GM21360 (cell line): ENCODE results near the gene MAD1L1.
"Not testable (repeated sequence)": the region's sequence is repeated elsewhere in the genome, so short reads cannot be mapped to it uniquely, and the experiment has no call there.

Experiments
- ATAC-seq: cut with Tn5 transposase; IDR thresholded peaks from one replicate; pipeline ENCODE4 v1.9.1; 2021; ENCODE audit warnings: mild to moderate bottlenecking, moderate library complexity; ENCODE audit not compliant: unreplicated experiment

MAD1L1 gene

DNA sequence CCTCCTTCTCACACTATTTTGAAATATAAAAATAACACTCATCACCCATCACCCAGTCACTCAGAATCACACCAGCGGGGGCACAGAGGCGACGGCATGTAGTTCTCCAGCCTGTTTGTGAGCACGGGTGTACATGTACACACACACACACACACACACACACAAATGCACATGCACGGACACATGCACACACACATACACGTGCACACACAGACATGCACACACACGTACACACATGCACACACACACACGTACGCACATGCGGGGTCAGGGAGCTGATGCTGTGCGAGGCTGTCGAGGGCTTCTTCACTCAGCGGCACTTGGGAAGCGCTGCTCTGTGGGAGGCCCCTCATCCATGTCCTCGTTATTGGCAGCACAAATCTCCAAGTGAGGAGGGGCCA lies 383.8 kb downstream of the MAD1L1 start:
- ATAC-seq, result no peak

DNA sequence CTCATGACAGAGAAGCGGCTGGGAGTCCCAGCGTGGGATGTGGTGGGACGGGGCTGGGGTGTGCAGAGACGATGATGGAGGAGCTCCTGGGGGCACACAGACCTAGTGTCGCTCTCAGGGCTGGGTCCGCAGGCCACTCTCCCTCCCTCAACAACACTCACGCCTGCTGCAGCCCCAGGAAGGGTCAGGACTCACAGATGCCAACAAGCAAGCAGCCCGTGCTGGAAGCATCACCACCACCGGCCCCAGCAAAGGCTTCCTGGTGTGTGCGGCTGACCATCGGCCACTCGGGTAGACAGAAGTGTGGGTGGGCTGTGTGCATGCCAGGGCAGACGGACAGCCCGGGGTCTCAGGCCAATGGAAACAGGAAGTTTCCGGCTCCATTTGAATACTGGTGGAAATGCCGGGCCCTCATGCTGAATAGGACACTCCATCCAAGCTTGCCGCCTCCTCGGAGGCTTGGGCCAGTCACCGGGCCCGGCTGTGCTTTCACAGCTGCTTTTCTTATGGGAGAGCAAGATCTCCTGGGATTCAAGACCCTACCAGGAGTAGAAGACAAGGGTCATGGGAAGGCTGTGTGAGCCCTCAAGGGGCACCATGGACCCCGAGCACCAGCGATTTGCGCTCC lies 384.6 kb downstream of the MAD1L1 start:
- no peak for ATAC-seq

DNA sequence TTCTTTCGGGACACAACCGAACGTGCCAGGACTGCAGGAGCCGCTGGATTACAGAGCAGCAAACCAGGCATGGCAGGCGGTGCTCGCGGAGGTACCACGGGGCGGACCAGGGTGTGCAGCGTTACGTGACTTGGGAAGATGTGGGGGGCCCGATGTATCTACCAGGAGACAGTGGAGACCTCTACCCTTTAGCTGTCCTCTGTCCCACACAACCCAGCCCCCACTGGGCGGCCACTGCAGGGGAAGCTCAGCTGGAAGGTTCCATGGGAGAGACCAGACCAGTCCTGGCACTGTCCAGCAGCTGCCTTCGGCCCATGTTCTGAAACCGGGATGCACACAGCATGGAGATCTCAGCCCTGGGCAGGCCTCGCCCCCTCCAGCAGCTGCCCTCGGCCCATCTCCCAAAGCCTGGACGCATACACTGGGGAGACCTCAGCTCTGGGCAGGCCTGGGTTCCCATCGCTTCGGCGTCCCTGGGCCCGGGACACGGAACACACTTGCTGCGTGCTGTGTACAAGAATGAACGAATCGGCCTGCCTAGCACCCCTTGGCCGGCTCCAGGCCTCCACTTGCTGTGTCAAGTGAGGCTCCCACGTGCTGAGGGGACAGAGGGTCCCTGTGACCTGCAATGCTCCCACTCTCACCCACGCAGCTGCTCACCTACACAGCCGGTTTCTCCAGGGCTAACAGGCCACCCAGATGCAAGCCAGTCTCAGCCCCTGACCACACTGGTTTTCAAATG lies 385.3 kb downstream of the MAD1L1 start:
- ATAC-seq, result no peak

DNA sequence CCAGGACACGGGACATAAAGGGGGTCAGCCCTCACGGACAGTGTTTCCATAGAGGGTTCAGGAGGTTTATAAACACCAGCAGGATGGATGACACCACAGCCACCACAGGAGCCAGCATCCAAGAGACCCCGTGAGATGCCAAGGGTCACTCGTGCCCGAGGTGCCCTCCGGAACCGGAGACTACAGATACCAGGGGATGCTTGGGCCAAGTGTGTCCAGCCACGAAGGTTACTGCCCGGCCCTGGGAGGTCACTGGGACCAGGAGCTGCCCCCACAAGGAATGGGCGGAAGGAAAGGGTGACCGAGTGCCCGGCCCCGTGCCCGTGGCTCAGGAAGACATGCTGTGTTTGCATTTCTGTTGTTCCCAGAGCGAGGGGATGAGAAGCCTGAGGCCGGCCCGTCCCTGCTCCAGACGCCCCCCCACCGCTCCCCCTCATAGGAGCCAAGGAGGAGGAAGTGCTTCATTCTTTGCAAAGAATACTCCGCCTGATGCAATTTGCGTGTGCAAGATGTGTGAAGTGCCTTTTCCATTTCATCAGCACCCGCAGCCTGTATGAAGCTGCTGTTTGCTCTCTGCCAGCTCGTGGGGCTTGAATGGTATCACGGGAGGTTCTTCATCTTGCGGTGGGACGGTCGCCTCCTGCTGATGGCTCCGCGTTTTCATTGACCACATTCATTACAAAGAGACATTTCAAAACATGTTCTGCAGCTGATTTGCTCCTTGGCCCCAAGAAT lies 386.2 kb downstream of the MAD1L1 start:
- no peak for ATAC-seq

DNA sequence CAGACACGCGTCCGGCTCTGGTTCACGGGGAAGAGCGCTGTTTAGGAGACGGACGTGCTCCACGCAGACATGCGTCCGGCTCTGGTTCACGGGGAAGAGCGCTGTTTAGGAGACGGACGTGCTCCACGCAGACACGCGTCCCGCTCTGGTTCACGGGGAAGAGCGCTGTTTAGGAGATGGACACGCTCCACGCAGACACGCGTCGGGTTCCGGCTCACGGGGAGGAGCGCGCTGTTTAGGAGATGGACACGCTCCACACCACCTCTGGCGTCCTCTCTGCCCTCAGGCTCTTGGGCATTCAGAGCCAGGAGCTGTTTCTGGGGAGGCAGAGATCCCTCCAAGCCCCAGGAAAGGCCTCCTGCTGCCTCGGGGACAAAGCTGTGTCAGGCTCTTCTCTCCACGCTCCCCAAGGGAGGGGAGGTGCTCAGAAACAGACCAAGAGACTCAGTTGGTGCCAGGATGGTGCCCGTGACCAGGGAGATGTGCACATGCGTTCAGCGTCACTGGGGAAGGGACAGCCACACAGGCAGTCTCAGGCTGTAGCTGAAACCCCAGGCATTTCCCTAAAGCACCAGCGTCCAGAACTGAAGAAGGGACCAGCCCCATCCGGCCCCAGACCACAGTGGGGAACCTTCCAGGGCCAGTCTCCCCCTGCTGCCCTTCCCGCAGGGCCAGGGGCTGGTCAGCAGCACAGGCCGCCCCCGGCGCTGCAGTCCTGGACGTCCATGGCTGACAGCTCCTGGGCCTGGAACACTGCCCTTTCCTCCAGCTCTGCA lies 387.0 kb downstream of the MAD1L1 start:
- ATAC-seq, result no peak

DNA sequence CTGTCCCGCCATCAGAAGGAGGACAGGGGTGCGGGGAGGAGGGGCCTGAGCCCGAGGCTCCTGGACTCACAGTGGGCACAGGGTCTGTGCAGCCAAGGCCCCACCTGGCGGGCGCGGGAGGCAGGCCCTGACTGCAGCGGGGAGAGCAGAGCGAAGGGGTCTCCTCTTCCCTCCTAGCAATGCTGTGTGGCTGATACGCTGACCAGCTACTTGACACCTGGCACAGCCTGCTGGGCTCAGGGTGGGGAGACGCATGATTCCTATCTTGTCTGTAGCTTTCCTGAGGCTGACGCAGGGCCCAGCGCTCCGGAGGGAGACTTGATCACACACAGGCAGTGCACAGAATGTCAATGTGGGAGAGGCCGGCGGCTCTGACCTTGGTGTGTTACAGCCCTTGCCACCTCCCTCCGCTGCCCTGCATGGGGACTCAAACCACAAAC lies 387.8 kb downstream of the MAD1L1 start:
- no peak for ATAC-seq

DNA sequence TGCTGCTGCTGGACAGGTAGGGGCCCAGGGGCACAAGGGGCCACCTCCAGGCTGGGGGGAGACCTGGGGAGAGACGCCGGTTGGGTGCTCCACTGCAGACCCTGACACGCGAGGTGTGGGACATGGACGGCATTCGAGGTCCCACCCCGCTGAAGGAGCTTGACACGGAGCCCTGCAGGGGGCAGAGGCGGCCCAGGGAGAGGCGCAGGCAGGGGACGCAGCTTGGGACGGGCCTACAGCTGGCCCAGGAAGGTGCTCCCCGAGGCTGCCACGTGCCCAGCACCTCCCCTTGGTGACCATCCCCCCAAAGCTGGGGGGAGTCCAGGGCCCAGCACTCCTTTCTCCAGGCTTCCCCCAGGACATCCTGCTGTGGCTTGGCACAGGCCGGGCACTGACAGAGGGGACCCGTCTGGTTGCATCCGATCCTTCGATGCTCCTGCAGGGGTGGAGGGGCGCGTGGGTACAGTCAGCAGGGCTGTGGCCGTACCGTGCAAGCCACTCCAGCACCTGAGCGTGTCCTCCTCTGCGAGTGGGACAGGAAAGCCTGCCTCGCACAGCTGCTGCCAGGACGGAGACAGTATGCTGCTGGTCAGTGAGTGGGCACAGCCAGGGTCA lies 388.3 kb downstream of the MAD1L1 start:
- ATAC-seq, result no peak

DNA sequence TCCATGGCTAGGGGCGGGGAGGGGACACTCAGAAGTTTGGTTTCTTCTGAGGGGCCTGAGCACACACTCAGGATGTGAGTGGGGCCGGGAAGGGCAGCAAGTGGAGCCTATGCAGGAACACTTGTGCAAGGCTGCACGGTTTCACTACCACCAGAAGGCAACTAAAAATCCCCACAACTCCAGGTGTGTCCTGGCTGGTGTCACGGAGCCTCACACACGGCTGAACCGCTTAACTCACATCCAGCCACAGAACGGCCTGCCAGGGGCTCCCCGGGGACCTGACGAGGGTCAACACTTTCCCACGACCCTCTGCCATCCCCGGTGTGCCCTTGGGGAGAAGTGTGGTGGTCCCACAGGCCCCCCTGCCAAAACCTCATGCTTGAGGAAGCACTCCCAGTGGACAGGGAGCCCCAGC lies 388.8 kb downstream of the MAD1L1 start:
- no peak for ATAC-seq

DNA sequence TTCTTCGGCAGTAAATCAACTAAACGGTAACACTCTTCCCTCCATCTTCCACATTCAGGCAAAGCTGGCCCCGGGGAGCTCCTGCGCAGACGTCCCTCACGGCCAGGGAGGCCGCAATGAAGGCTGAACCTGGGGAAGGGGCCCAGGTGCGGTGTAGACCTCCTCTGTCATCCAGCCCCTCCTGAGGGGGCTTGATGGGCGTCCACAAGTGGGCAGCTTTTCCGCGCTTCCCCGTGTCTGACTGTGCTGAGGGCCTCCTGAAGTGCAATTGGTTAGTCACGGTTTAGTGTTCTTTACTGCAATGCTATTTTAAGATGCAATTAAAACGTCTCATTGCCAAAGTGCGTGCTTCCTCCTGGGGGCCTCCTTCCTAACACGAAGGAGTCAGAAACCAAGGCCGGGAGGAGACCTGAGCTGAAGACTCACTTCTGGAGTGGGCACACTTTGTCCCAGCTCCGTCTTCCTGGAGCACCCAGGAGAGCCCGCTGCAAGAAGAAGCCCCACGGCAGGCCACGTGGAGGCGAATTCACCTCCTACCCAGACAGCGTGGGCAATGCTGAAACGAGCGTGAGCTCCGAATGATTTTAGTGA lies 389.4 kb downstream of the MAD1L1 start:
- no peak for ATAC-seq

DNA sequence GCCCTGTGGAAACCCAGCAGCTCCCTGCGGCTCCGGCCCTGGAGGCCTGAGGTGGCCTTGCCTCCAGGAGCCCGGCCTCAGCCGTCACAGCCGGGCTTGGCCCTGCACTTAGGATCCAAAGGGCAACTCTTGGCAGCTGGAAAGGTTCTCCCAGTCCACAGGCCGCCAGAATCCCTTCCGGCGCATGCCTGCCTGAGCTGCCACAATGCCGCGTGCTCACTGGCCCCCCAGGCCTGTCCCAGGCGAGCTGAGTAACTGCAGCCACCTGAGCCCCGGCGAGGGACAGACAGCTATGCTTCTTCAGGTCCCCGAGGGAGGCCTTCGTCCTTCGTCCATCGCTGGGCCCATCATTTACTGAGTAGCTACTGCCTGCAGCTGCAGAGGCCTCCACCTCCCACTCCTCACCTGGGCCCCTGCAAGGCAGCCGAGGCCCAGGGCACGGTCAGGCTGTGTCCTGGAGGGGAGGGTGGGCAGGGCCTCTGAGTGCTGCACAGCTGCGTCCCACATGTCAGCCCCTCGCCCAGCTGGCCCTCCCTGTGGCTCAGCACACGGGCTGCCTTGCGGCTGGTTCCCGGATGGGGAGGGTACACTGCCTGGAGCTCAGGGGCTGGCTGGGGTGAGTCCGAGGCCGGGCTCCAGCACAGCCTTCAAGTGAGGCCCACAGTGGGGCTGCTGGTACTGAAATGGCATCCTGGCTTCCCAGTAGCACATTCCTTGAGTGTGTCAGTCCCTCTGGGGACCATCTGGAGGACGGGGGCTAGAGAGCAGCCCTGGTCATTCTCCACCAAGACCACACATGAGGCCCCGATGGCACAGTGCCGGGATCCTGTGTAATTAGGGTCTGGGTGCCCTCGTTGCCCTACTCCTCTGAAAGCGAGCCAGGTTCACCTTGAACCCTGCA lies 390.2 kb downstream of the MAD1L1 start:
- ATAC-seq, result no peak

DNA sequence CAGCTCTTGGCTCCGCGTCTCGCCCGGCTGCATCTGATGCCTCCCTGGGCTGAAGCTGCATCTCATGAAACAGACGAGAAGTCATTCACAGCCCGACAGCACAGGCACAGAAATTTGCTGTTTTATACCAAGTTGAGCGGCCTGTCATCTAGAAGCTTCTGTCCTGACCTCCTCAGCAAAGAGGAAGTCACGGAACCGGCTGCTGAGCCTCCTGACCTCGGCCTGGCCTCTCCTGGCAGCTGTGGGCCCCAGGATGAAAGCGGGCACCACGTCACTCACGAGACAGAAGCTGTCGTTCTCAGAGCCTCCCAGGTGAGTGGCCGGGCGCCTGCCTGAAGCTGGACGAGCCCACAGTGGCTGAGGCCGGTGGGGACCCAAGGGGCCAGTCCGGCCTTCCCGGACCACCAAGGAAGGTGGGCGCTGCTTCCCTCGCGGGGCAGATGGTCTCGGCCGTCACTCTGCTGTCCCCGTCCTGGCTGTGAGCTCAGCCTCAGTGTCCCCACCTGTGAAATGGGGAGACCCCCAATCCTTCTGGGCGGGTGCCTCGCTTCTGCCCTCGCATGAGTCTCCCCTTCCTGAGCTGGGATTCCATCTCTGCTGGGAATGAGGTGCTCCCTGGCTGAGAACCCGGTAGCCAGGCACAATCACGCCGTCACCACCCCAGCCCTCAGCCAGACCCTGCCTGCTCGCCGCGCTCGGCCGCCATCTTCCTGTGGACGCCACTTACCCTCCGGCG lies 391.3 kb downstream of the MAD1L1 start:
- not testable (repeated sequence) for ATAC-seq

DNA sequence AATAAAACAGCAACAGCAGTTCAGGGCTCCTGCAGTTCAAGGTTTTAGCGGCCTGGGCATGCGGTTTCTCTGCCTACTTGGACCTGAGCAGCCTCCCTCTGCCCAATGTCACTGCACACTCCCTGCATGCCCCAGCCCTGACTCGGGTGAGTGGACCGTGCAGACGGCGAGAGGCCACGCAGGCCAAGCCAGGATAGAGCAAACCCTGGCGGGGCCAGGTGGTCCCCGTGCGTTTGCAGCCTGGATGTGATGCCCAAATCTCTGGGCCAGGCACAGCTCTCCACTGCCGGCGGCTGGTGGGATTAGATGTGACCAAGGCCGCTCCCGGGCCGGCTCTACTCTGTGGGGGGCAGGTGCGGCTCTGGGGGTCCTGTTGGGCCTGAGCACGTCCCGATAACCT lies 392.0 kb downstream of the MAD1L1 start:
- ATAC-seq, result not testable (repeated sequence)

DNA sequence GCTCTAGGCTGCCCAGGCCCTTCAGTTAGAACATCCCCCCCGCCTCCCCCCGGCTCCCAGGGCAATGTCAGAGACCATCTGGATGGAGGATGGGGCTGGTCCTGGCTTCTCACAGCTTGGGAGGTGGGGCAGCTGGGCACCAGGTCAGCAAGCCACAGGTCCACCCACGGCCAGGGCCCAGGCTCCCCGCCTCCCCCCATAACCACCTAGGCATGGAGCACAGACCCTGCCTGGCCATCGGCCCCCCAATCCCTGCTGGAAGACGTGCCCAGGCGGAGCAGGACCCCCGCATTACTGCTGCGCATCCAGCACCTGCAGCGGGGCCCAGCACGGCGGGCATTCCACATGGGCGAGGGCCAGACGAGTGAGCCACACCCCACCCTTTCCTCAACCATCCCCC lies 393.0 kb downstream of the MAD1L1 start:
- ATAC-seq, result no peak

DNA sequence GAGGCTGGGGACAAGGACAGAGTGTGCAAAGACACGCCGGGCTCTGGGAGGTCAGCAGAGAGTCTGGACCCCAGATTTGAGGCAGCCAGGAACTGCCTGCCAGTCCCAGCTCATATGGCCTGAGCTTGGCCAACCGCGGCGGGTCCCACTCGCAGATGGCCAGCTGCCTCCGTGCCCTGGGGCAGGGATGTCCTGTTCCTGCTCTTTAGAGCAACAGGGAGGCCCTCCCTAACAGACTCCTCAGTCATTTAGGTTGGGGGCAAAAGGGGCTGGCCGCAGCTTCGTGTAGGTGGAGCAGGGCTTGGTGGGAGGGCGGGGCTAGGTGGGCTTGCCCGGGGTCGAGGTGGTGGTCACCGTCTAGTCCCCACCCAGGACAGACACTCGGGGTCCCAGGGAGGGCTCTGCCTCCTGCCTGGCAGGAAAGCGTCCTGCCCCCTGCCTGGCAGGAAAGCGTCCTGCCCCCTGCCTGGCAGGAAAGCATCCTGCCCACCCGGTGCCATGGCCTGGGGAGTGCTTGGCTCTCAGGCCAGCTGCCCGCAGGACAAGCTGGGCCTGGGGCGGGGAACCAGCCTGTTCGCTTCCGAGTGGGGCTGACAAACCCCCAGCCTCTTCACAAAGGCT lies 393.7 kb downstream of the MAD1L1 start:
- not testable (repeated sequence) for ATAC-seq

DNA sequence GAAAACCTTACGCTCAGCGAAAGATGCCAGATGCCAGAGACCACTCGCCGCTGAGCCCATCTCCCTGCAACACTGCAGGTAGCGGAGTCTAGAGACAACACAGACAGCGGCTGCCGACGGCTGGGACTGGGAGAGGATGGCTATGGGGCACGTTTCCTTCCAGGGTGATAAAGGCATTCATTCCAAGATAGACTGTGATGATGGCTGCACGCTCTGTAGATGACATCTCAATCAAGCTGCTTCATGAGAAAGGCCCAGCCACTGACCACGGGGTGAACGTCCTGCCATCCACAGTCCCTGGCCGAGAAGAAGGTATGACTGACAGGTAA lies 394.2 kb downstream of the MAD1L1 start:
- ATAC-seq, result not testable (repeated sequence)

DNA sequence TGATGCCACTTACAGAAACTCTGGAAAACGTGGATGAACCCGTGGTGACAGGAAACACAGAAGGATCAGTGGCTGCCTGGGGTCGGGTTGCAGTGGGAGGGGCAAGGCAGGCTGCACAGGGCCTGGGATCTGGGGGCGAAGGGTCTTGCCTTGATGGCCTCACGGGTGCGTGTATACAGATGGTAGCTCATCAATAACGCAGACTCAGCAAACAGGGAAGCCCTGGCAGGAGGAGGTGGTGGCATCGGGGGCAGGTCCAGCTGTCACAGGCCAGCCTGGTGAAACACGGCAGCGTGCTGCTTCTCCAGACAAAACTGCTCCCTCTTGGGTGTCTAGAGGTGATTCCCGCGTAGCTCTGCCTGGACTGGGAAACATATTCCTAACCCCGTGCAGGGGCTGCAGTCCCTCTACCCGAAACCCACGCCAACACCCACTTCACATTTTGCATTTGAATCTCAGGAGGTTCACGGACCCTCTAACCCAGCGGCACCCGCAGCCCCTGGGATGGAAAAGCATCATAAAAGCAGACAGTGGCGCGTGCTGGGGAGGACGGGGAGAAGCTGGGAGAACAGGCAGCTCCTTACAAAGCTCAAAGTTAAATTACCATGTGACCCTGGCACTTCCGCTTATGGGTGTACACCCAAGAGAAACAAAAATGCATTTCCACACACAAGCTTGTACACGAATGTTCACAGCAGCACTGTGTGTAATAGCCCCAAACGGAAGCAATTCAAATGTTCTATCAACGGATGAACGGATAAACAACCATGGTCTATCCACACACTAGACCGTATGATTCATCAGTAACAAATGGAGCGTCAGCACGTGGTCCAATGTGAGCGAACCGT lies 394.8 kb downstream of the MAD1L1 start:
- not testable (repeated sequence) for ATAC-seq

DNA sequence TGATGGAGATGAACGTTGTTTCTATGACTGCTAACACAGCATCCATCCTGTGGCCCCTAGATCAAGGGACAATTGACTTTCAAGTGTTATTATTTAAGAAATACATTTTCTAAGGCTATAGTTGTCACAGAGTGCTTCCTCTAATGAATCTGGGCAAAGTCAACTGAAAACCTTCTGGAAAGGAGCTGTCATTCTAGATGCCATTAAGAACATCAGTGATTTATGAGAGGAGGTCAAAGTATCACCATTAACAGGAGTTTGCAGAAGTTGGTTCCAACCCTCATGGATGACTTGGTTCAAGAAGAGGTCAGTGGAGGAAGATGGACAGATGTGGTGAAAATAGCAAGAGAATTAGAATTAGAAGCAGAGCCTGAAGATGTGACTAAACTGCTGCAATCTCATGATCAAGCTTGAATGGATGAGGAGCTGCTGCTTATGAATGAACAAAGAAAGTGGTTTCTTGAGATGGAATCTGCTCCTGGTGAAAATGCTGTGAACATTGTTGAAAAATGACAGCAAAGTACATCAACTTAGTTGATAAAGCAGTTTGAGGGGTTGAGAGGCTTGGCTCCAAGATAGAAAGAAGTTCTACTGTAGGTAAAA lies 400.7 kb downstream of the MAD1L1 start:
- ATAC-seq, result not testable (repeated sequence)
